ENCODE data around the gene CPHXL. TPM values are rescaled to one million over a fixed set of nuclear protein-coding genes. Genes with fewer than 3 reads are reported as not detected.

CPHXL gene
- total RNA-seq: not detected in 2 replicates

DNA sequence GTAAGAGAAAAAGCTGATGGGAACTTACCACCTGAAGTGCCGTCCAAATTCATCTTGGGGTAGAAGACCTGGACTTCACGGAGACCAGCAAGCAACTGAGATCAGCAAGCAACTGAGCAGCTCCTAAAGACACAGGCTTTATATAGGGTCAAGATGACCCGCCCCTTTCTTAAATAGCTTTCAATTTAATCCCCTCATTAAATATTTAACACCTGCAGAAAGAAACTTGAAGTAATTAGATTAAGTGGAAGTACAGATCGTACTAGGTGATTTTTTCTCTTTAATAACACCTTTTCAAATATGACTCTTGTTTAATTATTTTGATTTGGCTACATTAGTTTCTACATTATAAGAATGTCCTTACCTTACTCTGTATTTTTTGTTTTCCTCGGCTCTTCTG lies at the start of gene CPHXL:
Gene CPHXL, minus strand, starts transcription at position 101 of the 400 bp plus-strand sequence. Its CDS starts 48 bp downstream, at position 53.

DNA sequence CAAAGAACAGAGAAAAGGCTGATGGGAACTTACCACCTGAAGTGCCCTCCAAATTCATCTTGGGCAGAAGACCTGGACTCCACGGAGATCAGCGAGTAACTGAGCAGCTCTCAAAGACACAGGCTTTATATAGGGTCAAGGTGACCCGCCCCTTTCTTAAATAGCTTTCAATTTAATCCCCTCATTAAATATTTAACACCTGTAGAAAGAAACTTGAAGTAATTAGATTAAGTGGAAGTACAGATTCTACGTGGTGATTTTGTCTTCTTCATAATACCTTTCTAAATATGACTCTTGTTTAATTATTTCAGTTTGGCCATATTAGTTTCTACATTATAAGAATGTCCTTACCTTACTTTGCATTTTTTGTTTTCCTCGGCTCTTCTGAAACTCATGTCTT lies 24.9 kb downstream of the CPHXL start, which contains the start of gene DUXB:
Gene DUXB, minus strand, starts transcription at position 101 of the 400 bp plus-strand sequence. Its CDS starts 43 bp downstream, at position 58.

GRCh38 chr16:75676909-75677308 lies 49.4 kb downstream of the CPHXL start, which contains the start of gene CPHXL2:
Gene CPHXL2, minus strand, starts transcription at chr16:75677009. Its CDS starts 10 bp downstream, at chr16:75676999.

Other genes starting within 250 kb of the CPHXL start
- gene CHST6, start 231.0 kb downstream of the CPHXL start, total RNA-seq: 1.1 and 3.0 TPM in 2 replicates
- gene CHST5, start 190.4 kb downstream of the CPHXL start, total RNA-seq: 0.08 TPM in 1 of 2 replicates, not detected in the other
- 5.3 and 9.3 TPM in 2 replicates for gene TMEM231, start 170.2 kb downstream of the CPHXL start, total RNA-seq
- 49.1 and 51.5 TPM in 2 replicates for gene GABARAPL2, start 160.1 kb downstream of the CPHXL start, total RNA-seq
- gene ADAT1, start 103.2 kb downstream of the CPHXL start, total RNA-seq: 32.0 and 41.5 TPM in 2 replicates
- 172 and 260 TPM in 2 replicates for gene KARS1, start 78.8 kb downstream of the CPHXL start, total RNA-seq
- 38.3 and 38.9 TPM in 2 replicates for gene TERF2IP, start 78.7 kb downstream of the CPHXL start, total RNA-seq
- gene CPHXL2, start 49.5 kb downstream of the CPHXL start, total RNA-seq: not detected in 2 replicates
- gene DUXB, start 25.0 kb downstream of the CPHXL start, total RNA-seq: not detected in 2 replicates

All from hair follicular keratinocyte (primary cell).